Measurements from ENCODE around the gene FAM234B.

DNA sequence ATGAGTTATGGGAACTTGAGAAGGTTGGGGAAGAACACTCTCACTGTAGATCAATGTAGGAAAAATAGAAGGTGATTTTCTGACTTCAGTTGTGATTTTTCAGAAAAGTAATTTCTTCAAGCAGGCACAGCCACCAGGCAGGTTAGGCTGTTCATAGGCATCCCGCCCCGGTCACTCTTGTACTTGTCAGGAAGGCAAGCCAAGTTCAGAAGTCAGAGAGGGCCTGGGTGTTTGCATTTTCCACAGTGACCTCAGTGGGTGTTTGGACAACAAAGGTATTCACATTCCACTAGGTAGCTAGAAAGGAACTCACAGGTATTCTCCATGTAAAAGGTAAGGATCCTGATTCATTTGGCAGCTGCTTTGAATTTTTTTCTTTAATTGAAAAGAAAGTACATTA is 3.0 kb upstream of the FAM234B start:
- TF ChIP-seq, protein P1, sequence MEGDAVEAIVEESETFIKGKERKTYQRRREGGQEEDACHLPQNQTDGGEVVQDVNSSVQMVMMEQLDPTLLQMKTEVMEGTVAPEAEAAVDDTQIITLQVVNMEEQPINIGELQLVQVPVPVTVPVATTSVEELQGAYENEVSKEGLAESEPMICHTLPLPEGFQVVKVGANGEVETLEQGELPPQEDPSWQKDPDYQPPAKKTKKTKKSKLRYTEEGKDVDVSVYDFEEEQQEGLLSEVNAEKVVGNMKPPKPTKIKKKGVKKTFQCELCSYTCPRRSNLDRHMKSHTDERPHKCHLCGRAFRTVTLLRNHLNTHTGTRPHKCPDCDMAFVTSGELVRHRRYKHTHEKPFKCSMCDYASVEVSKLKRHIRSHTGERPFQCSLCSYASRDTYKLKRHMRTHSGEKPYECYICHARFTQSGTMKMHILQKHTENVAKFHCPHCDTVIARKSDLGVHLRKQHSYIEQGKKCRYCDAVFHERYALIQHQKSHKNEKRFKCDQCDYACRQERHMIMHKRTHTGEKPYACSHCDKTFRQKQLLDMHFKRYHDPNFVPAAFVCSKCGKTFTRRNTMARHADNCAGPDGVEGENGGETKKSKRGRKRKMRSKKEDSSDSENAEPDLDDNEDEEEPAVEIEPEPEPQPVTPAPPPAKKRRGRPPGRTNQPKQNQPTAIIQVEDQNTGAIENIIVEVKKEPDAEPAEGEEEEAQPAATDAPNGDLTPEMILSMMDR (IDR thresholded peaks at IDR 0.05) = peak in 1 of 6 experiments; percentile 2
- peak in 1 of 2 donors; percentile 54 for TF ChIP-seq POLR2A (IDR thresholded peaks at IDR 0.05)
